Measurements from ENCODE around the gene SLC26A2. TPM values are rescaled to one million over a fixed set of nuclear protein-coding genes. Genes with fewer than 3 reads are reported as not detected.

Gene SLC26A2
- total RNA-seq, 1 donor, result 2.7 TPM

- no peaks in the 10 kb centered on the region for H3K9me3 ChIP-seq (ENCODE audit: low read depth, low read length)
- H3K27me3 ChIP-seq (ENCODE audit: insufficient read depth, low read length), result no peaks in the 10 kb centered on the region
- H3K4me3 ChIP-seq (ENCODE audit: low read length), result no peak overlapping the region
- H3K4me1 ChIP-seq (ENCODE audit: insufficient read depth, low read length), result peaks cover under 1% of the 10 kb centered on the region
These were observed 6.4 kb downstream of the SLC26A2 start for GRCh38 chr5:149966946-149967345.

GRCh38 chr5:149969181-149969930 is 8.8 kb downstream of the SLC26A2 start:
- Histone ChIP-seq H3K9me3 (ENCODE audit: low read depth, low read length) (no peaks in the 10 kb centered on the region), H3K4me1 (ENCODE audit: insufficient read depth, low read length) (no peaks in the 10 kb centered on the region), H3K27me3 (ENCODE audit: insufficient read depth, low read length) (no peaks in the 10 kb centered on the region), H3K4me3 (ENCODE audit: low read length) (no peak overlapping the region)

GRCh38 chr5:149975409-149975808 is 14.9 kb downstream of the SLC26A2 start:
- Histone ChIP-seq H3K27me3 (ENCODE audit: insufficient read depth, low read length) (no peaks in the 10 kb centered on the region), H3K4me1 (ENCODE audit: insufficient read depth, low read length) (no peaks in the 10 kb centered on the region), H3K9me3 (ENCODE audit: low read depth, low read length) (no peaks in the 10 kb centered on the region), H3K4me3 (ENCODE audit: low read length) (no peak overlapping the region)

- no peaks in the 10 kb centered on the region for H3K4me1 ChIP-seq (ENCODE audit: insufficient read depth, low read length)
- H3K4me3 ChIP-seq (ENCODE audit: low read length), result no peak overlapping the region
- H3K9me3 ChIP-seq (ENCODE audit: low read depth, low read length), result no peaks in the 10 kb centered on the region
These were observed 19.3 kb downstream of the SLC26A2 start for GRCh38 chr5:149979896-149980295.

GRCh38 chr5:149981206-149981605 is 20.6 kb downstream of the SLC26A2 start:
- Histone ChIP-seq H3K27me3 (ENCODE audit: insufficient read depth, low read length) (no peaks in the 10 kb centered on the region), H3K4me3 (ENCODE audit: low read length) (no peak overlapping the region), H3K4me1 (ENCODE audit: insufficient read depth, low read length) (no peaks in the 10 kb centered on the region), H3K9me3 (ENCODE audit: low read depth, low read length) (no peaks in the 10 kb centered on the region)

More at GRCh38 chr5:149979896-149980295, 19.3 kb downstream of the SLC26A2 start:
- no peaks in the 10 kb centered on the region for H3K27me3 ChIP-seq (ENCODE audit: insufficient read depth, low read length)

- Histone ChIP-seq H3K9me3 (ENCODE audit: low read depth, low read length) (no peaks in the 10 kb centered on the region), H3K4me1 (ENCODE audit: insufficient read depth, low read length) (no peaks in the 10 kb centered on the region), H3K4me3 (ENCODE audit: low read length) (no peak overlapping the region), H3K27me3 (ENCODE audit: insufficient read depth, low read length) (no peaks in the 10 kb centered on the region)
These were observed 21.9 kb downstream of the SLC26A2 start for GRCh38 chr5:149982505-149982904.

GRCh38 chr5:149988126-149988525 is 27.6 kb downstream of the SLC26A2 start:
- no peaks in the 10 kb centered on the region for H3K27me3 ChIP-seq (ENCODE audit: insufficient read depth, low read length)
- no peak overlapping the region for H3K4me3 ChIP-seq (ENCODE audit: low read length)
- no peaks in the 10 kb centered on the region for H3K4me1 ChIP-seq (ENCODE audit: insufficient read depth, low read length)
- H3K9me3 ChIP-seq (ENCODE audit: low read depth, low read length), result no peaks in the 10 kb centered on the region

- no peaks in the 10 kb centered on the region for H3K27me3 ChIP-seq (ENCODE audit: insufficient read depth, low read length)
- H3K4me3 ChIP-seq (ENCODE audit: low read length), result no peak overlapping the region
- no peaks in the 10 kb centered on the region for H3K4me1 ChIP-seq (ENCODE audit: insufficient read depth, low read length)
- no peaks in the 10 kb centered on the region for H3K9me3 ChIP-seq (ENCODE audit: low read depth, low read length)
These were observed 30.2 kb downstream of the SLC26A2 start for GRCh38 chr5:149990518-149991376.

- Histone ChIP-seq H3K4me1 (ENCODE audit: insufficient read depth, low read length) (no peaks in the 10 kb centered on the region), H3K9me3 (ENCODE audit: low read depth, low read length) (no peaks in the 10 kb centered on the region), H3K27me3 (ENCODE audit: insufficient read depth, low read length) (no peaks in the 10 kb centered on the region), H3K4me3 (ENCODE audit: low read length) (no peak overlapping the region)
These were observed 32.9 kb downstream of the SLC26A2 start for GRCh38 chr5:149993471-149993870.

- Histone ChIP-seq H3K4me3 (ENCODE audit: low read length) (no peak overlapping the region), H3K9me3 (ENCODE audit: low read depth, low read length) (no peaks in the 10 kb centered on the region), H3K27me3 (ENCODE audit: insufficient read depth, low read length) (no peaks in the 10 kb centered on the region), H3K4me1 (ENCODE audit: insufficient read depth, low read length) (peaks cover 6% of the 10 kb centered on the region)
These were observed 35.0 kb downstream of the SLC26A2 start for GRCh38 chr5:149995385-149996204.

GRCh38 chr5:149996205-149996890 is 35.8 kb downstream of the SLC26A2 start:
- peaks cover 11% of the 10 kb centered on the region for H3K4me1 ChIP-seq (ENCODE audit: insufficient read depth, low read length)

GRCh38 chr5:149998281-149998680 is 37.7 kb downstream of the SLC26A2 start:
- H3K27me3 ChIP-seq (ENCODE audit: insufficient read depth, low read length), result no peaks in the 10 kb centered on the region
- no peak overlapping the region for H3K4me3 ChIP-seq (ENCODE audit: low read length)
- H3K9me3 ChIP-seq (ENCODE audit: low read depth, low read length), result no peaks in the 10 kb centered on the region
- H3K4me1 ChIP-seq (ENCODE audit: insufficient read depth, low read length), result peaks cover 30% of the 10 kb centered on the region

More at GRCh38 chr5:149996205-149996890, 35.8 kb downstream of the SLC26A2 start:
- Histone ChIP-seq H3K27me3 (ENCODE audit: insufficient read depth, low read length) (no peaks in the 10 kb centered on the region), H3K9me3 (ENCODE audit: low read depth, low read length) (no peaks in the 10 kb centered on the region), H3K4me3 (ENCODE audit: low read length) (no peak overlapping the region)

- Histone ChIP-seq H3K4me3 (ENCODE audit: low read length) (no peak overlapping the region), H3K9me3 (ENCODE audit: low read depth, low read length) (no peaks in the 10 kb centered on the region), H3K4me1 (ENCODE audit: insufficient read depth, low read length) (peaks cover 31% of the 10 kb centered on the region), H3K27me3 (ENCODE audit: insufficient read depth, low read length) (no peaks in the 10 kb centered on the region)
These were observed 38.8 kb downstream of the SLC26A2 start for GRCh38 chr5:149999359-149999758.

GRCh38 chr5:149999866-150000255 is 39.3 kb downstream of the SLC26A2 start:
- Histone ChIP-seq H3K4me3 (ENCODE audit: low read length) (peak overlapping the region; percentile 87), H3K27me3 (ENCODE audit: insufficient read depth, low read length) (no peaks in the 10 kb centered on the region), H3K4me1 (ENCODE audit: insufficient read depth, low read length) (peaks cover 31% of the 10 kb centered on the region), H3K9me3 (ENCODE audit: low read depth, low read length) (no peaks in the 10 kb centered on the region)
